Sigmoid colon (tissue), 7 donors: ENCODE data around the gene ST8SIA4. TPM values are rescaled to one million over a fixed set of nuclear protein-coding genes. Genes with fewer than 3 reads are reported as not detected.
"Not testable (repeated sequence)": the region's sequence is repeated elsewhere in the genome, so short reads cannot be mapped to it uniquely, and the experiment has no call there.

Experiments
- DNase-seq: peaks from one replicate; pipeline ENCODE4 v3.0.0-alpha.2; 2019
- H3K27ac ChIP-seq, 4 donors: fragments of 200-600 bp; sonication (generic); one replicate each; pipeline ENCODE4 v1.5.1; 2016 to 2019; ENCODE audit warnings: mild to moderate bottlenecking in 1 of 4
- H3K27me3 ChIP-seq, 3 donors: fragments of 200-600 bp; sonication (generic); one replicate each; pipeline ENCODE4 v1.5.1; 2019; ENCODE audit warnings: mild to moderate bottlenecking in 1 of 3
- H3K36me3 ChIP-seq, 4 donors: fragments of 200-600 bp; sonication (generic); one replicate each; pipeline ENCODE4 v1.5.1; 2016 to 2019
- H3K4me1 ChIP-seq, 4 donors: fragments of 200-600 bp; sonication (generic); one replicate each; pipeline ENCODE4 v1.5.1; 2017 to 2019
- H3K4me3 ChIP-seq, 4 donors: fragments of 200-600 bp; sonication (generic); one replicate each; pipeline ENCODE4 v1.5.1; 2017 to 2019; ENCODE audit warnings: mild to moderate bottlenecking in 2 of 4, moderate library complexity in 1 of 4
- H3K9me3 ChIP-seq, 4 donors: fragments of 200-600 bp in 3 of 4; sonication (generic) in 3 of 4; one replicate each; pipeline versions ENCODE4 v1.5.1 to v1.6.1; 2013 to 2019
- EP300 ChIP-seq, 4 donors: sonication (generic); formaldehyde crosslinking; IDR thresholded peaks; one replicate each; pipeline ENCODE4 v1.6.1; 2017; ENCODE audit warnings: antibody characterized with exemption in 4 of 4
- POLR2A ChIP-seq, 2 donors: fragments of 450-650 bp; IDR thresholded peaks; one replicate each; pipeline ENCODE4 v1.6.1; 2016; ENCODE audit warnings: antibody characterized with exemption in 2 of 2, mild to moderate bottlenecking in 2 of 2, moderate library complexity in 2 of 2
- POLR2AphosphoS5 ChIP-seq, 4 donors: sonication (generic); formaldehyde crosslinking; IDR thresholded peaks; one replicate each; pipeline ENCODE4 v1.6.1; 2017; ENCODE audit warnings: antibody characterized with exemption in 4 of 4
- WGBS, 2 donors: extraction: QIAGEN DNeasy Blood & Tissue Kit; methylation state at CpG; one replicate each; pipeline ENCODE4 v1.1.7; 2013; 5-methylcytosine and 5-hydroxymethylcytosine counted together
- intact Hi-C: fragments of 100-400 bp; cut with DNase I; formaldehyde crosslinking; loops from one replicate; pipeline ENCODE4 v1.15.1; 2023
- polyA plus RNA-seq, 3 donors: library from polyadenylated mRNA; stranded (reverse); fragments of 200-250 nt; gene quantifications; one replicate each; pipeline ENCODE4 v1.2.3, GENCODE V29; 2013
- total RNA-seq, 4 donors: library from RNA; depleted of rRNA; stranded (reverse); fragments of >200 nt; gene quantifications; one replicate each; pipeline ENCODE4 v1.1.0, GENCODE V29; 2016
- TF ChIP-seq, protein P1 (sequence below), 4 experiments: fragments of 450-650 bp in 3 of 4; fragments of 200-600 bp in 1 of 4; IDR thresholded peaks; one replicate each; pipeline ENCODE4 v1.5.1; 2016 to 2019; ENCODE audit warnings: antibody characterized with exemption in 4 of 4, mild to moderate bottlenecking in 3 of 4, moderate library complexity in 2 of 4
- donor health status: healthy with polysubstance abuse.
- donor health status: Bipolar disorder and iron deficiency.
- donor health status: healthy.

Gene ST8SIA4
- total and polyA plus RNA-seq, 7 donors: 0.60 to 8.3 (median 3.0) TPM

DNA sequence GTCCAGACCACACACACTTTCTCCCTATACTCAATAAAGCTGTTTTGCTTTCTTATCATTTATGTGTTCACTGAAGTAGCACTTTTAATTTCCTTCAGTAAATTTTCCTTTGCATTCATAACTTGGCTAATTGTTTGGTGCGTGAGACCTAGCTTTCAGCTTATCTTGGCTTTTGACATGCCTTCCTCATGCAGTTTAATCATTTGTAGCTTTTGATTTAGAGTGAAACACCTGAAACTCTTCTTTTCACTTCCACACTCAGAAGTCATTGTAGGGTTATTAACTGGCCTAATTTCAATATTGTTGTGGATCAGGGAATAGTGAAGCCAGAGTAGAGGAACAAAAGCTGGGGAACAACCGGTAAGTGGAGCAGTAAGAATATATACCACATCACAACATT is 114.7 kb downstream of the ST8SIA4 start:
- Histone ChIP-seq H3K4me3 (no peak overlapping the region), H3K9me3 (no peaks in the 10 kb centered on the region), H3K36me3 (no peaks in the 10 kb centered on the region), H3K27ac (no peak overlapping the region), H3K4me1 (no peaks in the 10 kb centered on the region), H3K27me3 (no peaks in the 10 kb centered on the region)
- WGBS, 2 donors: 89 to 95% methylated on average over 2 of the region's 2 CpGs
- no peak for DNase-seq
- intact Hi-C loops: no loop called here
- TF ChIP-seq, protein P1, sequence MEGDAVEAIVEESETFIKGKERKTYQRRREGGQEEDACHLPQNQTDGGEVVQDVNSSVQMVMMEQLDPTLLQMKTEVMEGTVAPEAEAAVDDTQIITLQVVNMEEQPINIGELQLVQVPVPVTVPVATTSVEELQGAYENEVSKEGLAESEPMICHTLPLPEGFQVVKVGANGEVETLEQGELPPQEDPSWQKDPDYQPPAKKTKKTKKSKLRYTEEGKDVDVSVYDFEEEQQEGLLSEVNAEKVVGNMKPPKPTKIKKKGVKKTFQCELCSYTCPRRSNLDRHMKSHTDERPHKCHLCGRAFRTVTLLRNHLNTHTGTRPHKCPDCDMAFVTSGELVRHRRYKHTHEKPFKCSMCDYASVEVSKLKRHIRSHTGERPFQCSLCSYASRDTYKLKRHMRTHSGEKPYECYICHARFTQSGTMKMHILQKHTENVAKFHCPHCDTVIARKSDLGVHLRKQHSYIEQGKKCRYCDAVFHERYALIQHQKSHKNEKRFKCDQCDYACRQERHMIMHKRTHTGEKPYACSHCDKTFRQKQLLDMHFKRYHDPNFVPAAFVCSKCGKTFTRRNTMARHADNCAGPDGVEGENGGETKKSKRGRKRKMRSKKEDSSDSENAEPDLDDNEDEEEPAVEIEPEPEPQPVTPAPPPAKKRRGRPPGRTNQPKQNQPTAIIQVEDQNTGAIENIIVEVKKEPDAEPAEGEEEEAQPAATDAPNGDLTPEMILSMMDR (IDR thresholded peaks at IDR 0.05): no peak
- TF ChIP-seq POLR2A (IDR thresholded peaks at IDR 0.05) (no peak), EP300 (IDR thresholded peaks at IDR 0.05) (no peak), POLR2AphosphoS5 (IDR thresholded peaks at IDR 0.05) (no peak)

DNA sequence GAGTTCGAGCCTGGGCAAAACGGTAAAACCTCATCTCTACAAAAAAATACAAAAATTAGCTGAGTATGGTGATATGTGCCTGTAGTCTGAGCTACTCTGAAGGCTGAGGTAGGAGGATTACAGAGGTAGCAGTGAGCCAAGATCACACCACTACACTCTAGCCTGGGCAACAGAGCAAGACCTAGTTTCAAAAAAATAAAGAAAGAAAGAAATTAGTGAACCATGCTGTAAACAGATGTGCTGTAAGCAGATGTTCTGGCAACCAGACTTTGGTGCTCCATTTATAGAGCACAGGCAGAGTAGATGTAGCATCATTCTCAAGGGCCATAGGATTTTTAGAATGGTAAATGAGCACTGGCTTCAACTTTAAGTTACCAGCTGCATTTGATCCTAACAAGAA is 115.4 kb downstream of the ST8SIA4 start:
- Histone ChIP-seq H3K4me1 (no peaks in the 10 kb centered on the region), H3K27me3 (no peaks in the 10 kb centered on the region), H3K4me3 (no peak overlapping the region), H3K36me3 (no peaks in the 10 kb centered on the region), H3K9me3 (no peaks in the 10 kb centered on the region), H3K27ac (no peak overlapping the region)
- 91 to 95% methylated on average over 2 of the region's 2 CpGs for WGBS, 2 donors
- DNase-seq: no peak
- TF ChIP-seq, protein P1 (IDR thresholded peaks at IDR 0.05): no peak
- TF ChIP-seq EP300 (IDR thresholded peaks at IDR 0.05): no peak
- intact Hi-C loops: no loop called here

DNA sequence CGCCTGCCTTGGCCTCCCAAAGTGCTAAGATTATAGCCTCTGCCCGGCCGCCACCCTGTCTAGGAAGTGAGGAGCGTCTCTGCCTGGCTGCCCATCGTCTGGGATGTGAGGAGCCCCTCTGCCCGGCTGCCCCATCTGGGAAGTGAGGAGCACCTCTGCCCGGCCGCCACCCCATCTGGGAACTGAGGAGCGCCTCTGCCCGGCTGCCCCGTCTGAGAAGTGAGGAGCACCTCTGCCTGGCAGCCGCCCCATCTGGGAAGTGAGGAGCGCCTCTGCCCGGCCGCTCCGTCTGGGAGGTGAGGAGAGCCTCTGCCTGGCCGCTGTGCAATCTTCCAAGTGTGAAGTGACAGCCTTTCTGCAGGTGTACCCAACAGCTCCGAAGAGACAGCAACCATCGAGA is 117.5 kb downstream of the ST8SIA4 start:
- H3K27ac ChIP-seq, DNase-seq, H3K4me1 ChIP-seq, intact Hi-C loops, H3K9me3 ChIP-seq, H3K27me3 ChIP-seq, H3K36me3 ChIP-seq, H3K4me3 ChIP-seq: not testable (repeated sequence)
- 95 to 96% methylated on average over 18 to 19 of the region's 19 CpGs for WGBS, 2 donors

DNA sequence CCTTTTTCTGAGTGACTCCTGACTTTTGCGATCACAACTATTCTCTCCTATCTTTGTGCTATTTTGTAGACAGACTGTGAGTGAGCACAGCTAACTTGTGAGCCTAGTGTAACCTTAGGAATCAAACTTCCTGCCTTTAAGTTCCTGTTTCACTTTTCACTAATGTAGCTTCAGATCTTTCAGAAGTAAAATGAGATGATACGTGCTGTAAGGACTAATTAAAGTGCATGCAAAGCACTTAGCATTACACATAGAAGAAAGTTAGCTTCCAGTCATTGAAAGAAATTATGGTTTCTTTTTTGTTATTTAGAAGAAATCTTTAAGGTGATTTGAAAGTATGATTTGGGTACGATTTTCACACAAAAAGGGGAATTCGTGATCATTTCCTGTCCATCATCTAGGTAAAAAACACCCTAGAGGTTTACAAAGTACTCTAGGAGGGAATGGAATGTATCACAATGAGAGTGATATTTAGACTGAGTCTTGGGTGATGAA is 122.7 kb downstream of the ST8SIA4 start:
- TF ChIP-seq, protein P1 (IDR thresholded peaks at IDR 0.05): no peak
- TF ChIP-seq POLR2A (IDR thresholded peaks at IDR 0.05) (no peak), EP300 (IDR thresholded peaks at IDR 0.05) (no peak), POLR2AphosphoS5 (IDR thresholded peaks at IDR 0.05) (no peak)
- intact Hi-C loops: no loop called here
- H3K4me3 ChIP-seq: no peak overlapping the region

DNA sequence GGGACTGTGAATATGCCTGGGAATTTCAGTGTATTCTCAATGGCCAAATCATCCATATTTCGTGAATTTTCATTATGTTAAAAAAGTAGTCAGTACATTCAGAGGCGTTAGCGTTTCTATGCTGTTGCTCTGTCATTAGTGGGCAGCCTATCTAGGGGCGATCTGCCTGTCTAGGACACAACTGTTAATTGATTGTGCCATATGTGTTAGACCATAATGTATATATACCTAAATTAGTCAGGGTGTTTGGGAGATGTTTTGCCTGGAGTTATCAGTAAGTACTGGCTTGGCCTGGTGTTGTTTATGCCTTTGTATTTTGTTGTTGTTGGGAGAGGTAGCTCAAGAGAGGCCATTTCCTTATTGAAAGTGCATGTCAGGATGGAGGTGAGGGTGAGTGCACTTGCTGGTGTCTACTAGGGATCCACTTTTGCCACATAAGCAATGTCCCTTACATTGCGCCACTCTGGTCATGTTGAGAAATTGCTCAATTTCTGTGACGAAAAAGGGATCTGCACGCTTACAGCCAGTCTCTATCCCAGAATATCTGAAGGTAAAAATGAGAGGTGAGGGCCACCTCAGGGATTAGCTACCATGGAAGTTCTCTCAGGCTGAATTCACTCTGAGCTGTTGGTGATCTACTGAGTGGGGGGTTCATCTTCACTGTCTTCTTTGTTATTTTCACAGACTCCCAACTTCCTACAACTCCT is 123.3 kb downstream of the ST8SIA4 start:
- H3K27me3 ChIP-seq: no peaks in the 10 kb centered on the region
- peak overlapping the region in 2 of 4 donors; percentile 14 to 33 for H3K27ac ChIP-seq
- H3K4me1 ChIP-seq: no peaks in the 10 kb centered on the region
- 95% methylated on average over 7 of the region's 7 CpGs for WGBS, 2 donors
- H3K9me3 ChIP-seq: no peaks in the 10 kb centered on the region
- no peaks in the 10 kb centered on the region for H3K36me3 ChIP-seq
- no peak for DNase-seq
- no peak overlapping the region for H3K4me3 ChIP-seq
- TF ChIP-seq, protein P1 (IDR thresholded peaks at IDR 0.05): no peak
- TF ChIP-seq EP300 (IDR thresholded peaks at IDR 0.05) (peak in 3 of 4 donors; percentile 13 to 51 (median 38)), POLR2A (IDR thresholded peaks at IDR 0.05) (no peak), POLR2AphosphoS5 (IDR thresholded peaks at IDR 0.05) (peak; percentile 6 to 53 (median 22))
- intact Hi-C loops: no loop called here

More for the DNA sequence above, 122.7 kb downstream of the ST8SIA4 start:
- no peaks in the 10 kb centered on the region for H3K9me3 ChIP-seq
- no peak for DNase-seq
- peak overlapping the region in 2 of 4 donors; percentile 11 to 33 for H3K27ac ChIP-seq
- whole genome bisulfite sequencing, 2 donors: 47 to 80% methylated on average over 4 of the region's 4 CpGs
- H3K36me3 ChIP-seq: no peaks in the 10 kb centered on the region
- no peaks in the 10 kb centered on the region for H3K27me3 ChIP-seq
- no peaks in the 10 kb centered on the region for H3K4me1 ChIP-seq
